Esophagus muscularis mucosa (tissue), 3 donors: ENCODE results near the gene ADCY10.

Experiments used
- EP300 ChIP-seq: sonication (generic); formaldehyde crosslinking; IDR thresholded peaks from one replicate; pipeline ENCODE4 v1.6.1; 2017; ENCODE audit warnings: antibody characterized with exemption
- TF ChIP-seq, protein P1 (sequence below), 3 experiments: fragments of 200-600 bp in 2 of 3; fragments of 450-650 bp in 1 of 3; sonication (generic) in 2 of 3; IDR thresholded peaks; one replicate each; pipeline ENCODE4 v1.5.1; 2017 to 2019; ENCODE audit warnings: antibody characterized with exemption in 3 of 3, mild to moderate bottlenecking in 2 of 3, moderate library complexity in 1 of 3

DNA sequence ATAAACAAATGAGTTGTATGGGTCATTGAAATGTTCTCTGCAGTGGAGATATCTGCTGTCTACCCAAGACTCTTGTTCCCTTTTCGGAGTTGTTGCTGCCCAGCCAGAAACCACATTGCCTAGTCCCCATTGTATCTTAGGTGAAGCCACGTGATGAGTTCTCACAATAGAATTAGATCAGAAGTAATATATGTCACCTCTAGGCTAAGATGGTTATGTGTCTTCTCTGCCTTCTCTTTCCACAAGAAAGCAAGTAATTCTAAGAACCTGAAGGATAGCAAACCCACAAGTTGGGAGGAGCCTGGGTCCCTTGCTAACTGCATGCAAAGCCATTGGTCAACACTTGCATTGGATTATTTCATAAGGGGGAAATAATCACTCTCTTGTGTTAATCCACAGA, 76.6 kb downstream of the ADCY10 start:
- TF ChIP-seq, protein P1, sequence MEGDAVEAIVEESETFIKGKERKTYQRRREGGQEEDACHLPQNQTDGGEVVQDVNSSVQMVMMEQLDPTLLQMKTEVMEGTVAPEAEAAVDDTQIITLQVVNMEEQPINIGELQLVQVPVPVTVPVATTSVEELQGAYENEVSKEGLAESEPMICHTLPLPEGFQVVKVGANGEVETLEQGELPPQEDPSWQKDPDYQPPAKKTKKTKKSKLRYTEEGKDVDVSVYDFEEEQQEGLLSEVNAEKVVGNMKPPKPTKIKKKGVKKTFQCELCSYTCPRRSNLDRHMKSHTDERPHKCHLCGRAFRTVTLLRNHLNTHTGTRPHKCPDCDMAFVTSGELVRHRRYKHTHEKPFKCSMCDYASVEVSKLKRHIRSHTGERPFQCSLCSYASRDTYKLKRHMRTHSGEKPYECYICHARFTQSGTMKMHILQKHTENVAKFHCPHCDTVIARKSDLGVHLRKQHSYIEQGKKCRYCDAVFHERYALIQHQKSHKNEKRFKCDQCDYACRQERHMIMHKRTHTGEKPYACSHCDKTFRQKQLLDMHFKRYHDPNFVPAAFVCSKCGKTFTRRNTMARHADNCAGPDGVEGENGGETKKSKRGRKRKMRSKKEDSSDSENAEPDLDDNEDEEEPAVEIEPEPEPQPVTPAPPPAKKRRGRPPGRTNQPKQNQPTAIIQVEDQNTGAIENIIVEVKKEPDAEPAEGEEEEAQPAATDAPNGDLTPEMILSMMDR (IDR thresholded peaks at IDR 0.05) = no peak
- TF ChIP-seq EP300 = no peak
